Endodermal cell (in vitro differentiated cells): ENCODE measurements around the gene RSPH3. TPM values are rescaled to one million over a fixed set of nuclear protein-coding genes. Genes with fewer than 3 reads are reported as not detected.
A peak's percentile ranks its signal among the peaks of the same experiment; 100 is the strongest.

ENCODE experiments used
- DNase-seq: peaks from one replicate; pipeline ENCODE4 v3.0.0-alpha.2; 2017
- H3K27ac ChIP-seq: 2 replicates; pipeline ENCODE4 v1.5.1; 2013; ENCODE audit warnings: mild to moderate bottlenecking, low read depth, low read length, moderate library complexity
- H3K27me3 ChIP-seq: 2 replicates; pipeline ENCODE4 v1.6.1; 2013; ENCODE audit warnings: mild to moderate bottlenecking, low read length, moderate library complexity; ENCODE audit not compliant: insufficient read depth, control insufficient read depth, poor library complexity, severe bottlenecking
- H3K36me3 ChIP-seq: 2 replicates; pipeline ENCODE4 v1.7.0; 2013; ENCODE audit warnings: mild to moderate bottlenecking, low read length, moderate library complexity; ENCODE audit not compliant: control insufficient read depth, insufficient read depth
- H3K4me1 ChIP-seq: one replicate; pipeline ENCODE4 v1.7.0; 2013; ENCODE audit warnings: low read length; ENCODE audit not compliant: control insufficient read depth, insufficient read depth
- H3K4me3 ChIP-seq: 2 replicates; pipeline ENCODE4 v1.5.1; 2013; ENCODE audit warnings: mild to moderate bottlenecking, low read length, moderate library complexity
- H3K9ac ChIP-seq: 2 replicates; pipeline ENCODE4 v1.6.1; 2013; ENCODE audit warnings: mild to moderate bottlenecking, low read length, moderate library complexity; ENCODE audit not compliant: poor library complexity, severe bottlenecking; ENCODE audit errors: extremely low read depth
- H3K9me3 ChIP-seq: 2 replicates; pipeline ENCODE4 v1.6.1; 2013; ENCODE audit warnings: mild to moderate bottlenecking, low read length, moderate library complexity; ENCODE audit not compliant: control insufficient read depth
- H3K27ac Mint-ChIP-seq: 2 replicates; pipeline ENCODE4 v1.8.0; 2020; ENCODE audit warnings: mixed read lengths
- H3K27me3 Mint-ChIP-seq: 2 replicates; pipeline ENCODE4 v1.8.0; 2021; ENCODE audit warnings: mild to moderate bottlenecking, mixed read lengths; ENCODE audit not compliant: insufficient read depth
- H3K36me3 Mint-ChIP-seq: 2 replicates; pipeline ENCODE4 v1.8.0; 2020; ENCODE audit warnings: low read depth, mixed read lengths
- H3K4me1 Mint-ChIP-seq: 2 replicates; pipeline ENCODE4 v1.8.0; 2020; ENCODE audit warnings: mixed read lengths
- H3K4me3 Mint-ChIP-seq: 2 replicates; pipeline ENCODE4 v1.8.0; 2020; ENCODE audit warnings: mild to moderate bottlenecking, moderate library complexity, mixed read lengths
- H3K9me3 Mint-ChIP-seq: 2 replicates; pipeline ENCODE4 v1.8.0; 2020; ENCODE audit warnings: mild to moderate bottlenecking, mixed read lengths
- CTCF ChIP-seq: fragments of 200-600 bp; sonication (generic); conservative IDR thresholded peaks from 2 replicates; pipeline ENCODE4 v1.5.0; 2021; ENCODE audit warnings: antibody characterized with exemption, mild to moderate bottlenecking
- WGBS, 2 experiments: methylation state at CpG; one replicate each; pipeline versions ENCODE4 v1.1.5 to v1.1.7; 2013; ENCODE audit warnings: missing lambda C conversion rate in 2 of 2, mixed read lengths in 1 of 2; ENCODE audit not compliant: insufficient coverage in 1 of 2, insufficient read length in 1 of 2; 5-methylcytosine and 5-hydroxymethylcytosine counted together
- total RNA-seq, 2 donors: library from RNA; stranded (reverse); fragmentation: NEBNext Ultra II Directional in 1 of 2; extraction: Animal tissue kit (Norgen Biotek cat#: 25700) in 1 of 2; gene quantifications; 2 replicates in 1 of 2; 3 replicates in 1 of 2; pipeline ENCODE4 v1.2.1, GENCODE V29; 2021

Gene RSPH3
- total RNA-seq, 2 donors from 2014 or later, result 7.4 to 10.3 TPM

GRCh38 chr6:158928068-158928467 is 71.9 kb downstream of the RSPH3 start:
- Histone ChIP-seq H3K9me3 (no peaks in the 10 kb centered on the region), H3K27ac (no peak overlapping the region), H3K4me3 (no peak overlapping the region), H3K4me1 (no peaks in the 10 kb centered on the region), H3K36me3 (no peaks in the 10 kb centered on the region), H3K27me3 (no peaks in the 10 kb centered on the region), H3K9ac (no peak overlapping the region)
- no peaks in the 10 kb centered on the region for H3K27me3 Mint-ChIP-seq
- no peaks in the 10 kb centered on the region for H3K36me3 Mint-ChIP-seq
- DNase-seq, result no peak
- H3K9me3 Mint-ChIP-seq, result peaks cover 3% of the 10 kb centered on the region
- no peaks in the 10 kb centered on the region for H3K4me1 Mint-ChIP-seq
- no peak overlapping the region for H3K27ac Mint-ChIP-seq
- TF ChIP-seq CTCF, result no peak
- WGBS, 2 experiments, result 85% methylated on average over 2 of the region's 2 CpGs; no CpG with 5 or more reads in 1 of the 2 experiments
- H3K4me3 Mint-ChIP-seq, result no peak overlapping the region

- no peak for TF ChIP-seq CTCF
- Mint-ChIP-seq H3K4me3 (no peak overlapping the region), H3K4me1 (no peaks in the 10 kb centered on the region), H3K27me3 (no peaks in the 10 kb centered on the region), H3K27ac (no peak overlapping the region), H3K36me3 (no peaks in the 10 kb centered on the region), H3K9me3 (peaks cover 3% of the 10 kb centered on the region)
- H3K36me3 ChIP-seq, result no peaks in the 10 kb centered on the region
- 89 to 95% methylated on average over 2 to 6 of the region's 6 CpGs for WGBS, 2 experiments
- no peaks in the 10 kb centered on the region for H3K4me1 ChIP-seq
- no peak for DNase-seq
- no peak overlapping the region for H3K9ac ChIP-seq
- H3K27ac ChIP-seq, result no peak overlapping the region
- no peak overlapping the region for H3K4me3 ChIP-seq
- no peaks in the 10 kb centered on the region for H3K27me3 ChIP-seq
- no peaks in the 10 kb centered on the region for H3K9me3 ChIP-seq
Measured at GRCh38 chr6:158926414-158926813, 73.6 kb downstream of the RSPH3 start.

- Mint-ChIP-seq H3K4me3 (no peak overlapping the region), H3K9me3 (peaks cover 3% of the 10 kb centered on the region), H3K4me1 (no peaks in the 10 kb centered on the region), H3K36me3 (no peaks in the 10 kb centered on the region), H3K27ac (no peak overlapping the region), H3K27me3 (peaks cover 3% of the 10 kb centered on the region)
- Histone ChIP-seq H3K9ac (no peak overlapping the region), H3K27ac (no peak overlapping the region), H3K27me3 (no peaks in the 10 kb centered on the region), H3K9me3 (no peaks in the 10 kb centered on the region), H3K4me3 (no peak overlapping the region), H3K36me3 (no peaks in the 10 kb centered on the region), H3K4me1 (no peaks in the 10 kb centered on the region)
- TF ChIP-seq CTCF, result no peak
- peak; percentile 42 for DNase-seq
- 80 to 90% methylated on average over 3 to 4 of the region's 4 CpGs for WGBS, 2 experiments
Measured at GRCh38 chr6:158924499-158925455, 75.2 kb downstream of the RSPH3 start.
